Breast epithelium (tissue), 3 donors: ENCODE measurements around the gene BSN.

Experiments used
- POLR2A ChIP-seq: fragments of 450-650 bp; IDR thresholded peaks from one replicate; pipeline ENCODE4 v1.6.1; 2016; ENCODE audit warnings: antibody characterized with exemption, mild to moderate bottlenecking, moderate library complexity
- POLR2AphosphoS5 ChIP-seq, 3 donors: sonication (generic); formaldehyde crosslinking; IDR thresholded peaks; one replicate each; pipeline ENCODE4 v1.6.1; 2017; ENCODE audit warnings: antibody characterized with exemption in 3 of 3
- TF ChIP-seq, protein P1 (sequence below), 3 donors: fragments of 450-650 bp; IDR thresholded peaks; one replicate each; pipeline ENCODE4 v1.5.1; 2016 to 2017; ENCODE audit warnings: antibody characterized with exemption in 3 of 3, mild to moderate bottlenecking in 3 of 3, moderate library complexity in 3 of 3

GRCh38 chr3:49674497-49674983, 120.3 kb downstream of the BSN start:
- TF ChIP-seq, protein P1, sequence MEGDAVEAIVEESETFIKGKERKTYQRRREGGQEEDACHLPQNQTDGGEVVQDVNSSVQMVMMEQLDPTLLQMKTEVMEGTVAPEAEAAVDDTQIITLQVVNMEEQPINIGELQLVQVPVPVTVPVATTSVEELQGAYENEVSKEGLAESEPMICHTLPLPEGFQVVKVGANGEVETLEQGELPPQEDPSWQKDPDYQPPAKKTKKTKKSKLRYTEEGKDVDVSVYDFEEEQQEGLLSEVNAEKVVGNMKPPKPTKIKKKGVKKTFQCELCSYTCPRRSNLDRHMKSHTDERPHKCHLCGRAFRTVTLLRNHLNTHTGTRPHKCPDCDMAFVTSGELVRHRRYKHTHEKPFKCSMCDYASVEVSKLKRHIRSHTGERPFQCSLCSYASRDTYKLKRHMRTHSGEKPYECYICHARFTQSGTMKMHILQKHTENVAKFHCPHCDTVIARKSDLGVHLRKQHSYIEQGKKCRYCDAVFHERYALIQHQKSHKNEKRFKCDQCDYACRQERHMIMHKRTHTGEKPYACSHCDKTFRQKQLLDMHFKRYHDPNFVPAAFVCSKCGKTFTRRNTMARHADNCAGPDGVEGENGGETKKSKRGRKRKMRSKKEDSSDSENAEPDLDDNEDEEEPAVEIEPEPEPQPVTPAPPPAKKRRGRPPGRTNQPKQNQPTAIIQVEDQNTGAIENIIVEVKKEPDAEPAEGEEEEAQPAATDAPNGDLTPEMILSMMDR (IDR thresholded peaks at IDR 0.05), result no peak
- TF ChIP-seq POLR2A, result no peak
- no peak for TF ChIP-seq POLR2AphosphoS5 (IDR thresholded peaks at IDR 0.05)
